Common myeloid progenitor, CD34-positive (primary cell): ENCODE data around the gene PFN4.
"Not testable (repeated sequence)": the region's sequence is repeated elsewhere in the genome, so short reads cannot be mapped to it uniquely, and the experiment has no call there.

ENCODE experiments used
- CTCF ChIA-PET: fragments of 350-600 bp; sonication (Branson Sonifier 250); formaldehyde crosslinking; loops from one replicate; lab custom pipeline; 2021; ENCODE audit warnings: antibody characterized with exemption; lab: Charles Lee
- POLR2A ChIA-PET: fragments of 350-600 bp; sonication (Branson Sonifier 250); formaldehyde crosslinking; loops from one replicate; lab custom pipeline; 2021; ENCODE audit warnings: antibody characterized with exemption; lab: Charles Lee
- DNase-seq, 3 donors: peaks; one replicate each; pipeline versions ENCODE4 v3.0.0 to v3.0.0-alpha.2; 2013
- H3K27ac ChIP-seq, 2 experiments: 1 replicate in 1 of 2; 2 replicates in 1 of 2; pipeline ENCODE4 v1.7.0; 2013; ENCODE audit warnings: inconsistent platforms in 2 of 2, low read length in 2 of 2, mild to moderate bottlenecking in 2 of 2, low read depth in 1 of 2, moderate library complexity in 1 of 2; ENCODE audit not compliant: severe bottlenecking in 2 of 2, insufficient read depth in 1 of 2, poor library complexity in 1 of 2
- H3K27me3 ChIP-seq, 5 experiments: replicated peaks in 2 of 5; 1 replicate in 3 of 5; 2 replicates in 2 of 5; pipeline versions ENCODE4 v1.6.1 to v1.7.0; 2013; ENCODE audit warnings: low read length in 4 of 5, mild to moderate bottlenecking in 2 of 5, moderate library complexity in 2 of 5, inconsistent platforms in 1 of 5; ENCODE audit not compliant: insufficient read depth in 5 of 5, control insufficient read depth in 4 of 5
- H3K36me3 ChIP-seq, 4 experiments: 1 replicate in 2 of 4; 2 replicates in 2 of 4; pipeline versions ENCODE4 v1.6.1 to v1.7.0; 2013; ENCODE audit warnings: low read length in 3 of 4, control low read depth in 1 of 4, mild to moderate bottlenecking in 1 of 4; ENCODE audit not compliant: control insufficient read depth in 4 of 4, insufficient read depth in 4 of 4
- H3K4me1 ChIP-seq, 4 experiments: 1 replicate in 3 of 4; 2 replicates in 1 of 4; pipeline versions ENCODE4 v1.6.1 to v1.7.1; 2013; ENCODE audit warnings: low read length in 3 of 4, mild to moderate bottlenecking in 3 of 4, control low read depth in 1 of 4, inconsistent platforms in 1 of 4, moderate library complexity in 1 of 4; ENCODE audit not compliant: control insufficient read depth in 4 of 4, insufficient read depth in 4 of 4; ENCODE audit errors: control extremely low read depth in 1 of 4
- H3K4me3 ChIP-seq, 7 experiments: 1 replicate in 4 of 7; 2 replicates in 3 of 7; pipeline versions ENCODE4 v1.5.1 to v1.7.0; 2013; ENCODE audit warnings: mild to moderate bottlenecking in 7 of 7, low read length in 6 of 7, moderate library complexity in 6 of 7, inconsistent platforms in 2 of 7, low read depth in 2 of 7, control low read depth in 1 of 7; ENCODE audit not compliant: insufficient read depth in 4 of 7, control insufficient read depth in 1 of 7; ENCODE audit errors: extremely low read depth in 1 of 7
- H3K9me3 ChIP-seq, 5 experiments: 1 replicate in 4 of 5; 2 replicates in 1 of 5; pipeline versions ENCODE4 v1.6.1 to v1.7.1; 2013; ENCODE audit warnings: low read length in 4 of 5, mild to moderate bottlenecking in 2 of 5, inconsistent platforms in 1 of 5, low read depth in 1 of 5, moderate library complexity in 1 of 5; ENCODE audit not compliant: control insufficient read depth in 4 of 5, insufficient read depth in 2 of 5; ENCODE audit errors: control extremely low read depth in 1 of 5
- WGBS: methylation state at CpG from one replicate; pipeline ENCODE4 v1.1.5; 2013; ENCODE audit not compliant: insufficient coverage; 5-methylcytosine and 5-hydroxymethylcytosine counted together

The PFN4 gene

DNA sequence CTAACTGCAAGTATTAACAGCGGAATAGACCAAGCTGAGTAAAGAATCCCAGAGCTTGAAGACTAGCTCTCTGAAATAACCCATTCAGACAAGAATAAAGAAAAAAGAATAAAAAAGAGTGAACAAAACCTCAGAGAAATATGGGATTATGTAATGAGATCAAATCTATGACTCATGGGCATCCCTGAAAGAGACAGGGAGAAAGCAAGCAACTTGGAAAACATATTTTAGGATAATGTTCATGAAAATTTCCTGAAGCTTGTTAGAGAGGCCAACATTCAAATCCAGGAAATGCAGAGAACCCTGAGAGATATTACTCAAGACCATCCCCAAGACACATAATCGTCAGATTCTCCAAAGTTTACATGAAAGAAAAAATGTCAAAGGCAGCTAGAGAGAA is 17.3 kb downstream of the PFN4 start:
- Histone ChIP-seq H3K27me3 (no peaks in the 10 kb centered on the region), H3K36me3 (peaks cover 8 to 20% (median 11%) of the 10 kb centered on the region in 4 experiments), H3K9me3 (peaks cover 2 to 32% (median 4%) of the 10 kb centered on the region in 5 experiments), H3K4me1 (no peaks in the 10 kb centered on the region), H3K4me3 (no peak overlapping the region), H3K27ac (no peak overlapping the region)
- CTCF ChIA-PET = no interaction called here
- POLR2A ChIA-PET = no interaction called here
- WGBS = 0% methylated on average over 1 of the region's 2 CpGs
- no peak for DNase-seq

GRCh38 chr2:24104906-24105305 is 18.2 kb downstream of the PFN4 start:
- POLR2A ChIA-PET = no interaction called here
- 95% methylated on average over 4 of the region's 4 CpGs for WGBS
- Histone ChIP-seq H3K9me3 (peaks cover 2 to 32% (median 4%) of the 10 kb centered on the region in 5 experiments), H3K36me3 (peaks cover 8 to 20% (median 11%) of the 10 kb centered on the region in 4 experiments), H3K27ac (no peak overlapping the region), H3K27me3 (no peaks in the 10 kb centered on the region), H3K4me1 (no peaks in the 10 kb centered on the region), H3K4me3 (no peak overlapping the region)
- CTCF ChIA-PET = no interaction called here
- DNase-seq = no peak

DNA sequence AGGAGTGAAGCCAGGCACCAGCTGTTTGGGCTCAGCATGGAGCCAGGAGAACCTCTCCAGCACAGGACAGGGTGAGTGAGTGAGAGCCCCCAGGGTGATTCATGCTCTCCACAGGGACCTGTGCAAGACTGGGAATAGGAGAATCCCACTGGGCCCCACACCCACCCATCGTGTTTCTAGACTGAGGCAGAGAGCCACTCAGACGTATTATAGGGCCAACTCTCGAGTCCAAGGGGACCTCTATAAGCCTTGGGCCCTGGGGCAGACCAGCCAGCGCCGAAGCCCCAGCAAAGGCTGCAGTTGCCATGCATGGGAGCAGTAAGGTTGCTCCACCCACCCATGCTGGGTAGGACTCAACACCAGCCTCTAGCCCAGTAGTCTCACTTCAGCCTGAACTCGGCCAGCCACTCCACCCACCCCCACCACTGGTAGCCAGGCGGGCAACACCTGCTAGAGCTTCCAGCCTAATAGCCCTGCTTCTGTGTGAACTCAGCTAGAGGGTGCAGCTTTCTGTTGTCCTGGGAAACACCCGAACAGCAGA is 19.0 kb downstream of the PFN4 start:
- H3K4me1 ChIP-seq = no peaks in the 10 kb centered on the region
- POLR2A ChIA-PET = no interaction called here
- H3K4me3 ChIP-seq = no peak overlapping the region
- 100% methylated on average over 8 of the region's 8 CpGs for WGBS
- CTCF ChIA-PET = interaction anchor here (1.0 kb wide), 1 partner anchor 20 kb away, joined by 3 read pairs; the partner anchor contains the start of gene TP53I3
- no peak for DNase-seq
- H3K9me3 ChIP-seq = peaks cover 2 to 29% (median 4%) of the 10 kb centered on the region in 5 experiments
- no peak overlapping the region for H3K27ac ChIP-seq
- peaks cover 8 to 20% (median 11%) of the 10 kb centered on the region in 4 experiments for H3K36me3 ChIP-seq
- H3K27me3 ChIP-seq = no peaks in the 10 kb centered on the region

- no peak for DNase-seq
- POLR2A ChIA-PET = no interaction called here
- H3K27ac ChIP-seq = no peak overlapping the region
- no peaks in the 10 kb centered on the region for H3K27me3 ChIP-seq
- peaks cover 2 to 27% (median 4%) of the 10 kb centered on the region in 5 experiments for H3K9me3 ChIP-seq
- no peak overlapping the region for H3K4me3 ChIP-seq
- WGBS = no CpG with 5 or more reads among the region's 1 CpG
- no peaks in the 10 kb centered on the region for H3K4me1 ChIP-seq
- peaks cover 8 to 20% (median 11%) of the 10 kb centered on the region in 4 experiments for H3K36me3 ChIP-seq
- CTCF ChIA-PET = interaction anchor here (1.2 kb wide), 1 partner anchor 18 kb away, joined by 3 read pairs; the partner anchor contains the start of gene TP53I3
These were observed 20.5 kb downstream of the PFN4 start for GRCh38 chr2:24102677-24103076.

- POLR2A ChIA-PET = no interaction called here
- no CpG with 5 or more reads among the region's 2 CpGs for WGBS
- no peak for DNase-seq
These were observed 21.1 kb downstream of the PFN4 start for GRCh38 chr2:24101992-24102391.

DNA sequence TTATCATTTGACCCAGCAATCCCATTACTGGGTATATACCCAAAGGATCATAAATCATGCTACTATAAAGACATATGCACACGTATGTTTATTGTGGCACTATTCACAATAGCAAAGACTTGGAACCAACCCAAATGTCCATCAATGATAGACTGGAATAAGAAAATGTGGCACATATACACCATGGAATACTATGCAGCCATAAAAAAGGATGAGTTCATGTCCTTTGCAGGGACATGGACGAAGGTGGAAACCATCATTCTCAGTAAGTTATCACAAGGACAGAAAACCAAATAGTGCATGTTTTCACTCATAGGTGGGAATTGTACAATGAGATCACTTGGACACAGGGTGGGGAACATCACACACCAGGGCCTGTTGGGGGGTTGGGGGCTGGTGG is 22.4 kb downstream of the PFN4 start:
- H3K4me3 ChIP-seq, POLR2A ChIA-PET, CTCF ChIA-PET, H3K4me1 ChIP-seq, DNase-seq, H3K27ac ChIP-seq, H3K27me3 ChIP-seq: not testable (repeated sequence)
- Histone ChIP-seq H3K9me3 (peaks cover 2 to 17% (median 4%) of the 10 kb centered on the region in 5 experiments), H3K36me3 (peaks cover 8 to 28% (median 16%) of the 10 kb centered on the region in 4 experiments)
- WGBS = no CpG with 5 or more reads among the region's 2 CpGs

More at GRCh38 chr2:24101992-24102391, 21.1 kb downstream of the PFN4 start:
- Histone ChIP-seq H3K4me1 (no peaks in the 10 kb centered on the region), H3K27me3 (no peaks in the 10 kb centered on the region), H3K27ac (no peak overlapping the region), H3K36me3 (peaks cover 8 to 20% (median 11%) of the 10 kb centered on the region in 4 experiments), H3K4me3 (no peak overlapping the region), H3K9me3 (peaks cover 2 to 23% (median 4%) of the 10 kb centered on the region in 5 experiments)
- CTCF ChIA-PET = interaction anchor here (0.8 to 1.2 kb wide), 2 partner anchors 9 to 17 kb away, joined by 3 read pairs; partner anchors contain the start of gene TP53I3

GRCh38 chr2:24095171-24095677 is 27.9 kb downstream of the PFN4 start:
- not testable (repeated sequence) for H3K27ac ChIP-seq, H3K9me3 ChIP-seq
- CTCF ChIA-PET = interaction anchor here (0.8 to 1.9 kb wide), 2 partner anchors 17 to 19 kb away, joined by 3 to 4 read pairs; partner anchors contain the start of gene SF3B6

More at GRCh38 chr2:24095171-24095677, 27.9 kb downstream of the PFN4 start:
- H3K36me3 ChIP-seq = peaks cover 3 to 38% (median 16%) of the 10 kb centered on the region in 4 experiments
- POLR2A ChIA-PET, H3K4me3 ChIP-seq, DNase-seq, H3K4me1 ChIP-seq, H3K27me3 ChIP-seq: not testable (repeated sequence)
- WGBS = 98% methylated on average over 16 of the region's 17 CpGs
